HG03039 (cell line): ENCODE measurements around the gene SLC17A9.
A peak's percentile ranks its signal among the peaks of the same experiment; 100 is the strongest.

ENCODE experiments used
- ATAC-seq: cut with Tn5 transposase; IDR thresholded peaks from one replicate; pipeline ENCODE4 v1.9.1; 2021; ENCODE audit warnings: mild to moderate bottlenecking, moderate library complexity; ENCODE audit not compliant: unreplicated experiment

Gene SLC17A9

GRCh38 chr20:62999580-62999979 lies 47.1 kb downstream of the SLC17A9 start:
- ATAC-seq = no peak

GRCh38 chr20:63000036-63000435 lies 47.5 kb downstream of the SLC17A9 start:
- ATAC-seq = no peak

- ATAC-seq = no peak
Observed at GRCh38 chr20:63000958-63001357, 48.4 kb downstream of the SLC17A9 start.

GRCh38 chr20:63002511-63002910 lies 50.0 kb downstream of the SLC17A9 start:
- no peak for ATAC-seq

GRCh38 chr20:63003546-63003945 lies 51.0 kb downstream of the SLC17A9 start:
- no peak for ATAC-seq

GRCh38 chr20:63004607-63005364 lies 52.3 kb downstream of the SLC17A9 start:
- ATAC-seq = no peak

GRCh38 chr20:63005365-63005861 lies 52.9 kb downstream of the SLC17A9 start:
- no peak for ATAC-seq

GRCh38 chr20:63005862-63006539 lies 53.5 kb downstream of the SLC17A9 start:
- no peak for ATAC-seq

GRCh38 chr20:63006540-63007359 lies 54.2 kb downstream of the SLC17A9 start, which contains the start of gene BHLHE23:
Gene BHLHE23, minus strand, starts transcription at chr20:63006964. Its CDS starts 190 bp downstream, at chr20:63006774.
- no peak for ATAC-seq

- ATAC-seq = no peak
Observed at GRCh38 chr20:63007360-63007645, 54.8 kb downstream of the SLC17A9 start.

GRCh38 chr20:63007646-63008488 lies 55.4 kb downstream of the SLC17A9 start:
- ATAC-seq = no peak

- no peak for ATAC-seq
Observed at GRCh38 chr20:63008541-63009044, 56.1 kb downstream of the SLC17A9 start.

GRCh38 chr20:63009045-63009961 lies 56.8 kb downstream of the SLC17A9 start:
- ATAC-seq = peak; percentile 40

- ATAC-seq = peak; percentile 47
Observed at GRCh38 chr20:63009988-63010769, 57.7 kb downstream of the SLC17A9 start.

GRCh38 chr20:63011798-63012197 lies 59.3 kb downstream of the SLC17A9 start:
- ATAC-seq = no peak

- ATAC-seq = no peak
Observed at GRCh38 chr20:63013207-63013606, 60.7 kb downstream of the SLC17A9 start.

GRCh38 chr20:63014287-63014686 lies 61.8 kb downstream of the SLC17A9 start:
- ATAC-seq = no peak

- ATAC-seq = no peak
Observed at GRCh38 chr20:63014710-63015109, 62.2 kb downstream of the SLC17A9 start.
